M059J (cell line): ENCODE measurements around the gene BPIFB6. TPM values are rescaled to one million over a fixed set of nuclear protein-coding genes. Genes with fewer than 3 reads are reported as not detected.
A peak's percentile ranks its signal among the peaks of the same experiment; 100 is the strongest.

Experiments
- DNase-seq: peaks from one replicate; pipeline ENCODE4 v3.0.0-alpha.2; 2012; ENCODE audit warnings: low read depth
- total RNA-seq: library from RNA; depleted of rRNA; stranded (reverse); fragments of >200 nt; shearing (Covaris generic); gene quantifications from 2 replicates; pipeline ENCODE4 v1.2.3, GENCODE V29; 2014; rRNA removed

The BPIFB6 gene
- total RNA-seq, 1 experiment from 2014 or later: not detected

GRCh38 chr20:33091147-33091546 is 59.7 kb downstream of the BPIFB6 start:
- no peak for DNase-seq

- DNase-seq: no peak
Measured at GRCh38 chr20:33091693-33092092, 60.2 kb downstream of the BPIFB6 start.

- peak; percentile 35 for DNase-seq
Measured at GRCh38 chr20:33092361-33092760, 60.9 kb downstream of the BPIFB6 start.

GRCh38 chr20:33093074-33093473 is 61.6 kb downstream of the BPIFB6 start:
- DNase-seq: no peak

- DNase-seq: no peak
Measured at GRCh38 chr20:33093582-33093981, 62.1 kb downstream of the BPIFB6 start.

Other genes starting within 250 kb of the BPIFB6 start
- gene MAPRE1, start 211.7 kb upstream of the BPIFB6 start, total RNA-seq: 216 and 278 TPM in 2 replicates
- not detected in 2 replicates for gene EFCAB8, start 172.7 kb upstream of the BPIFB6 start, total RNA-seq
- gene SUN5, start 27.2 kb upstream of the BPIFB6 start, total RNA-seq: not detected in 2 replicates
- gene BPIFB2, start 23.9 kb upstream of the BPIFB6 start, total RNA-seq: not detected in 2 replicates
- gene BPIFB3, start 22.3 kb downstream of the BPIFB6 start, total RNA-seq: not detected in 2 replicates
- not detected in 2 replicates for gene BPIFB4, start 48.0 kb downstream of the BPIFB6 start, total RNA-seq
- not detected in 2 replicates for gene BPIFA2, start 136.5 kb downstream of the BPIFB6 start, total RNA-seq
- not detected in 2 replicates for gene BPIFA3, start 185.7 kb downstream of the BPIFB6 start, total RNA-seq
- not detected in 2 replicates for gene BPIFA1, start 204.3 kb downstream of the BPIFB6 start, total RNA-seq